B cell (primary cell): ENCODE data around the gene NELFE. TPM values are rescaled to one million over a fixed set of nuclear protein-coding genes. Genes with fewer than 3 reads are reported as not detected.
"Not testable (repeated sequence)": the region's sequence is repeated elsewhere in the genome, so short reads cannot be mapped to it uniquely, and the experiment has no call there.

ENCODE experiments used
- ATAC-seq: fragments of 200-7000 bp; cut with Tn5 transposase; one replicate; pipeline ENCODE4 v1.10.0; 2021; ENCODE audit warnings: low read depth, mild to moderate bottlenecking, moderate number of reproducible peaks, moderate library complexity
- CTCF ChIA-PET: fragments of 350-600 bp; sonication (Branson Sonifier 250); formaldehyde crosslinking; loops from one replicate; lab custom pipeline; 2021; ENCODE audit warnings: antibody characterized with exemption, inconsistent platforms; lab: Charles Lee
- POLR2A ChIA-PET: fragments of 350-600 bp; sonication (Branson Sonifier 250); formaldehyde crosslinking; loops from one replicate; lab custom pipeline; 2021; ENCODE audit warnings: antibody characterized with exemption; lab: Charles Lee
- DNase-seq: peaks from one replicate; pipeline ENCODE4 v3.0.0; 2013
- H2AFZ ChIP-seq: 2 replicates; pipeline ENCODE4 v1.6.1; 2012; ENCODE audit warnings: mild to moderate bottlenecking, low read depth, low read length; ENCODE audit not compliant: insufficient read depth, poor library complexity, severe bottlenecking
- H3K27ac ChIP-seq, 2 donors: 1 replicate in 1 of 2; 2 replicates in 1 of 2; pipeline ENCODE4 v1.5.1; 2012 to 2013; ENCODE audit warnings: low read length in 2 of 2, mild to moderate bottlenecking in 2 of 2, moderate library complexity in 1 of 2
- H3K27me3 ChIP-seq, 4 experiments: fragments of 200-600 bp in 1 of 4; sonication (generic) in 1 of 4; replicated peaks in 1 of 4; 1 replicate in 2 of 4; 2 replicates in 2 of 4; pipeline versions ENCODE4 v1.6.1 to v1.7.0; 2013 to 2016; ENCODE audit warnings: low read length in 3 of 4, mild to moderate bottlenecking in 2 of 4, mixed read lengths in 1 of 4, moderate library complexity in 1 of 4; ENCODE audit not compliant: insufficient read depth in 4 of 4, control insufficient read depth in 3 of 4; ENCODE audit errors: control extremely low read depth in 1 of 4
- H3K36me3 ChIP-seq, 2 experiments: replicated peaks in 1 of 2; 1 replicate in 1 of 2; 2 replicates in 1 of 2; pipeline versions ENCODE4 v1.6.1 to v1.7.1; 2013; ENCODE audit warnings: low read length in 1 of 2; ENCODE audit not compliant: insufficient read depth in 2 of 2, control insufficient read depth in 1 of 2; ENCODE audit errors: control extremely low read depth in 1 of 2, extremely low read depth in 1 of 2
- H3K4me1 ChIP-seq, 2 donors: fragments of 200-600 bp in 1 of 2; sonication (generic) in 1 of 2; 1 replicate in 1 of 2; 2 replicates in 1 of 2; pipeline versions ENCODE4 v1.5.1 to v1.6.1; 2013 to 2017; ENCODE audit warnings: low read length in 2 of 2; ENCODE audit not compliant: control insufficient read depth in 2 of 2, insufficient read depth in 2 of 2
- H3K4me2 ChIP-seq: replicated peaks from 2 replicates; pipeline ENCODE3; 2012; ENCODE audit warnings: mild to moderate bottlenecking, low read depth, low read length; ENCODE audit not compliant: poor library complexity, severe bottlenecking
- H3K4me3 ChIP-seq, 5 experiments: fragments of 200-600 bp in 1 of 5; sonication (generic) in 1 of 5; 1 replicate in 3 of 5; 2 replicates in 2 of 5; pipeline versions ENCODE4 v1.5.1 to v1.7.0; 2011 to 2016; ENCODE audit warnings: low read length in 4 of 5, mild to moderate bottlenecking in 4 of 5, low read depth in 2 of 5, control low read depth in 1 of 5, moderate library complexity in 1 of 5; ENCODE audit not compliant: insufficient read depth in 1 of 5; ENCODE audit errors: control extremely low read depth in 1 of 5, extremely low read depth in 1 of 5
- H3K79me2 ChIP-seq: fragments of 200-600 bp; sonication (generic); one replicate; pipeline ENCODE4 v1.6.0; 2016; ENCODE audit warnings: low read length; ENCODE audit not compliant: control insufficient read depth, insufficient read depth
- H3K9ac ChIP-seq: fragments of 200-600 bp; sonication (generic); 2 replicates; pipeline ENCODE4 v1.6.1; 2017; ENCODE audit warnings: mild to moderate bottlenecking, low read length, moderate library complexity
- H3K9me3 ChIP-seq, 3 donors: one replicate each; pipeline versions ENCODE4 v1.6.1 to v1.7.1; 2013; ENCODE audit warnings: low read length in 2 of 3; ENCODE audit not compliant: control insufficient read depth in 2 of 3, insufficient read depth in 1 of 3; ENCODE audit errors: control extremely low read depth in 1 of 3
- H4K20me1 ChIP-seq: 2 replicates; pipeline ENCODE4 v1.6.0; 2012; ENCODE audit warnings: mild to moderate bottlenecking, low read length; ENCODE audit not compliant: insufficient read depth, control insufficient read depth, poor library complexity, severe bottlenecking
- H3K27ac Mint-ChIP-seq: one replicate; pipeline ENCODE4 v1.8.0; 2021; ENCODE audit warnings: mixed read lengths
- H3K27me3 Mint-ChIP-seq: one replicate; pipeline ENCODE4 v1.8.0; 2021; ENCODE audit warnings: mixed read lengths
- H3K4me1 Mint-ChIP-seq: one replicate; pipeline ENCODE4 v1.8.0; 2021; ENCODE audit warnings: mixed read lengths
- H3K4me3 Mint-ChIP-seq: one replicate; pipeline ENCODE4 v1.8.0; 2021; ENCODE audit warnings: mixed read lengths
- H3K9me3 Mint-ChIP-seq: one replicate; pipeline ENCODE4 v1.8.0; 2022; ENCODE audit warnings: mixed read lengths; ENCODE audit not compliant: insufficient read depth
- CTCF ChIP-seq: fragments of 200-600 bp; IDR thresholded peaks from one replicate; pipeline ENCODE4 v1.8.0; 2022; ENCODE audit warnings: antibody characterized with exemption, mild to moderate bottlenecking
- EZH2 ChIP-seq: IDR thresholded peaks from 2 replicates; pipeline ENCODE4 v1.6.1; 2012; ENCODE audit warnings: borderline replicate concordance, low read depth, mild to moderate bottlenecking, moderate library complexity, low read length; ENCODE audit not compliant: insufficient read depth, poor library complexity, severe bottlenecking
- WGBS: methylation state at CpG from one replicate; pipeline ENCODE4 v1.1.5; 2013; ENCODE audit warnings: missing lambda C conversion rate; ENCODE audit not compliant: insufficient coverage; 5-methylcytosine and 5-hydroxymethylcytosine counted together
- intact Hi-C: fragments of 100-400 bp; cut with micrococcal nuclease; formaldehyde crosslinking; loops from one replicate; pipeline ENCODE4 v1.10.0; 2022
- polyA plus RNA-seq: library from polyadenylated mRNA; depleted of rRNA; stranded (reverse); fragments of >200 nt; gene quantifications from 2 replicates; pipeline ENCODE4 v1.2.3, GENCODE V29; 2012
- total RNA-seq, 2 donors: library from RNA; stranded (reverse); fragments of 120-200 nt in 1 of 2; gene quantifications; 1 replicate in 1 of 2; 2 replicates in 1 of 2; pipeline versions ENCODE4 v1.2.3 to v1.2.4, GENCODE V29; 2013 to 2022

Gene NELFE
- total and polyA plus RNA-seq, 2 donors (not counting 1 experiment from before 2014, with no cell fraction given), result 39.0 to 53.7 TPM

DNA sequence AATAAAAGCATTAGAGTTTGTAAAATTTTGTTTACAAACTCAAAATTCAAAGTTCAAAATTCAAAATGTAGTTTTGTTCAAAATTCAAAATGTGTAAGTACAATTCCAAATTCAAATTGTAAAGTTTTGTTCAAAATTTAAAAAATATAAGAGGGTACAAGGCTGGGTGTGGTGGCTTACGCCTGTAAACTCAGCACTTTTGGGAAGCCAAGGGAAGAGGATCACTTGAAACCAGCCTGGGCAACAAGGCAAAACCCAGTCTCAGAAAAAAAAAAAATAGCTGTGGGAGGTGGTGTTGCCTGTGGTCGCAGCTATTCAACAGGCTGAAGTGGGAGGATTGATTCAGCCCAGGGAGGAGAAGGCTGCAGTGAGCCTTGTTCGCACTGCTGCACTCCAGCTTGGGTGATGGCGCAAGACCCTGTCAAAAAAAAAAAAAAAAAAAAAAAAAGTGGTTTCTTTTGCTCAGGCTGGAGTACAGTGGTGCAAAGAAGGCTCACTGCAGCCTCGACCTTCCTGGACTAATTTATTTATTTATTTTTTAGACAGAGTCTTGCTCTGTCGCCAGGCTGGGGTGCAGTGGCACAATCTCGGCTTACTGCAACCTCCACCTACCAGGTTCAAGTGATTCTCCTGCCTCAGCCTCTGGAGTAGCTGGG, 51.5 kb downstream of the NELFE start:
- H3K79me2 ChIP-seq, result no peaks in the 10 kb centered on the region
- H3K9me3 ChIP-seq, result no peaks in the 10 kb centered on the region
- H3K9me3 Mint-ChIP-seq, result no peaks in the 10 kb centered on the region
- no peak overlapping the region for H3K4me3 Mint-ChIP-seq
- peaks cover 11% of the 10 kb centered on the region for H3K27me3 Mint-ChIP-seq
- no peaks in the 10 kb centered on the region for H4K20me1 ChIP-seq
- H3K4me1 Mint-ChIP-seq, result peaks cover 10% of the 10 kb centered on the region
- no peak overlapping the region for H3K4me3 ChIP-seq
- no peak overlapping the region for H3K27ac ChIP-seq
- intact Hi-C loops, result no loop called here
- WGBS, result 37% methylated on average over 3 of the region's 7 CpGs
- H3K27me3 ChIP-seq, result no peaks in the 10 kb centered on the region
- ATAC-seq (no peak), DNase-seq (no peak)
- H3K27ac Mint-ChIP-seq, result no peak overlapping the region
- H3K4me2 ChIP-seq, result no peak overlapping the region
- H3K36me3 ChIP-seq, result no peaks in the 10 kb centered on the region
- no peak overlapping the region for H2AFZ ChIP-seq
- POLR2A ChIA-PET, result no interaction called here
- CTCF ChIA-PET, result interaction anchor here (0.6 to 0.7 kb wide), 2 partner anchors 369 to 671 kb away, joined by 3 read pairs; no protein-coding TSS in a partner anchor
- H3K9ac ChIP-seq, result no peak overlapping the region
- no peak for TF ChIP-seq EZH2
- TF ChIP-seq CTCF, result no peak
- peaks cover 7 to 8% of the 10 kb centered on the region in 2 donors for H3K4me1 ChIP-seq

- H3K4me3 Mint-ChIP-seq, H3K4me3 ChIP-seq, ATAC-seq, intact Hi-C loops, H3K9me3 Mint-ChIP-seq, H3K9ac ChIP-seq, H3K9me3 ChIP-seq, H2AFZ ChIP-seq, H3K27me3 ChIP-seq, H4K20me1 ChIP-seq, H3K27ac ChIP-seq, DNase-seq, H3K27me3 Mint-ChIP-seq, H3K79me2 ChIP-seq, H3K36me3 ChIP-seq, POLR2A ChIA-PET, H3K4me2 ChIP-seq, H3K4me1 ChIP-seq, H3K27ac Mint-ChIP-seq: not testable (repeated sequence)
- CTCF ChIA-PET, result interaction anchor here (0.6 to 0.7 kb wide), 2 partner anchors 368 to 670 kb away, joined by 3 read pairs; no protein-coding TSS in a partner anchor
- 88% methylated on average over 5 of the region's 8 CpGs for WGBS
- H3K4me1 Mint-ChIP-seq, result peaks cover 10% of the 10 kb centered on the region
Measured at GRCh38 chr6:31906727-31907126, 52.0 kb downstream of the NELFE start.
